Measurements from ENCODE around the gene NRDC.

Gene NRDC

GRCh38 chr1:51790385-51790784 is 88.1 kb downstream of the NRDC start:
- TF ChIP-seq CTCF (IDR thresholded peaks at IDR 0.05; ENCODE audit: low read depth, low read length) = no peak
- no peak for DNase-seq (ENCODE audit: extremely low read depth, low read depth)

- TF ChIP-seq CTCF (IDR thresholded peaks at IDR 0.05; ENCODE audit: low read depth, low read length) = no peak
- no peak for DNase-seq (ENCODE audit: extremely low read depth, low read depth)
Observed at GRCh38 chr1:51789342-51789741, 89.2 kb downstream of the NRDC start.

GRCh38 chr1:51788938-51789337 is 89.6 kb downstream of the NRDC start:
- DNase-seq (ENCODE audit: extremely low read depth, low read depth) = no peak

GRCh38 chr1:51784997-51785421 is 93.5 kb downstream of the NRDC start:
- no peak for TF ChIP-seq CTCF (IDR thresholded peaks at IDR 0.05; ENCODE audit: low read depth, low read length)
- DNase-seq (ENCODE audit: extremely low read depth, low read depth) = no peak

More at GRCh38 chr1:51788938-51789337, 89.6 kb downstream of the NRDC start:
- no peak for TF ChIP-seq CTCF (IDR thresholded peaks at IDR 0.05; ENCODE audit: low read depth, low read length)

GRCh38 chr1:51780927-51781326 is 97.6 kb downstream of the NRDC start:
- DNase-seq (ENCODE audit: extremely low read depth, low read depth) = no peak
- TF ChIP-seq CTCF (IDR thresholded peaks at IDR 0.05; ENCODE audit: low read depth, low read length) = no peak

- no peak for DNase-seq (ENCODE audit: extremely low read depth, low read depth)
- no peak for TF ChIP-seq CTCF (IDR thresholded peaks at IDR 0.05; ENCODE audit: low read depth, low read length)
Observed at GRCh38 chr1:51776408-51776807, 102.1 kb downstream of the NRDC start.

- peak; percentile 38 for DNase-seq (ENCODE audit: extremely low read depth, low read depth)
- peak; percentile 86 for TF ChIP-seq CTCF (IDR thresholded peaks at IDR 0.05; ENCODE audit: low read depth, low read length)
Observed at GRCh38 chr1:51768971-51769588, 109.4 kb downstream of the NRDC start.

Data from AG09319 (cell line).